Liver (tissue), 2 donors: ENCODE results near the gene SLC22A15.

Experiments
- RAD21 ChIP-seq, 2 donors: IDR thresholded peaks; 2 replicates each; pipeline ENCODE4 v1.6.1; 2016; ENCODE audit warnings: antibody characterized with exemption in 2 of 2, mild to moderate bottlenecking in 2 of 2
- TF ChIP-seq, protein P1 (sequence below): IDR thresholded peaks from 2 replicates; pipeline ENCODE4 v1.6.1; 2016; ENCODE audit warnings: antibody characterized with exemption, mild to moderate bottlenecking
- donor health status: healthy.

GRCh38 chr1:116018007-116018406, 41.7 kb downstream of the SLC22A15 start:
- TF ChIP-seq, protein P1, sequence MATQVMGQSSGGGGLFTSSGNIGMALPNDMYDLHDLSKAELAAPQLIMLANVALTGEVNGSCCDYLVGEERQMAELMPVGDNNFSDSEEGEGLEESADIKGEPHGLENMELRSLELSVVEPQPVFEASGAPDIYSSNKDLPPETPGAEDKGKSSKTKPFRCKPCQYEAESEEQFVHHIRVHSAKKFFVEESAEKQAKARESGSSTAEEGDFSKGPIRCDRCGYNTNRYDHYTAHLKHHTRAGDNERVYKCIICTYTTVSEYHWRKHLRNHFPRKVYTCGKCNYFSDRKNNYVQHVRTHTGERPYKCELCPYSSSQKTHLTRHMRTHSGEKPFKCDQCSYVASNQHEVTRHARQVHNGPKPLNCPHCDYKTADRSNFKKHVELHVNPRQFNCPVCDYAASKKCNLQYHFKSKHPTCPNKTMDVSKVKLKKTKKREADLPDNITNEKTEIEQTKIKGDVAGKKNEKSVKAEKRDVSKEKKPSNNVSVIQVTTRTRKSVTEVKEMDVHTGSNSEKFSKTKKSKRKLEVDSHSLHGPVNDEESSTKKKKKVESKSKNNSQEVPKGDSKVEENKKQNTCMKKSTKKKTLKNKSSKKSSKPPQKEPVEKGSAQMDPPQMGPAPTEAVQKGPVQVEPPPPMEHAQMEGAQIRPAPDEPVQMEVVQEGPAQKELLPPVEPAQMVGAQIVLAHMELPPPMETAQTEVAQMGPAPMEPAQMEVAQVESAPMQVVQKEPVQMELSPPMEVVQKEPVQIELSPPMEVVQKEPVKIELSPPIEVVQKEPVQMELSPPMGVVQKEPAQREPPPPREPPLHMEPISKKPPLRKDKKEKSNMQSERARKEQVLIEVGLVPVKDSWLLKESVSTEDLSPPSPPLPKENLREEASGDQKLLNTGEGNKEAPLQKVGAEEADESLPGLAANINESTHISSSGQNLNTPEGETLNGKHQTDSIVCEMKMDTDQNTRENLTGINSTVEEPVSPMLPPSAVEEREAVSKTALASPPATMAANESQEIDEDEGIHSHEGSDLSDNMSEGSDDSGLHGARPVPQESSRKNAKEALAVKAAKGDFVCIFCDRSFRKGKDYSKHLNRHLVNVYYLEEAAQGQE: no peak
- TF ChIP-seq RAD21 (IDR thresholded peaks at IDR 0.05): no peak
